NCI-H446 (cell line): ENCODE data around the gene ACE.
A peak's percentile ranks its signal among the peaks of the same experiment; 100 is the strongest.
"Not testable (repeated sequence)": the region's sequence is repeated elsewhere in the genome, so short reads cannot be mapped to it uniquely, and the experiment has no call there.

Experiments
- DNase-seq, 2 experiments: peaks; one replicate each; lab custom pipeline; 2025; lab: John Stamatoyannopoulos, UW

The ACE gene

DNA sequence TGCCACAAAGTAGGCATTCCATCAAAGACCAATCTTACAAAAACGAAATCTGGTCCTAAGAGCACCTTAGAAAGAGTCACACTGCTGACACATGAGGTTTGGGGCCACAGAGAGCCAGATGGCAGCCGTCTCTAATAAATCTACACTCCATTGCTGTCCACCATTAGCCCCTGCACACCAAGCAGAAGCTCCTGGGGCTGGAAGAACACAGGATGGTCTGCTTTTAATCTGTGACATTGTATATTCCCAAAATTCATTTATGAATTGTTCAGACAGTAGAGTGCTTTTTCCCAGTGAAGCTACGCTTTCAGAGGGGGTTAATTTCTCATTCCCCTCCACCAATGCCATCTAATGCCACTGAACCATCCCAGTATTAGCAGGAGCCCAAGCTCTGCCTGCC lies 32.4 kb upstream of the ACE start:
- no peak for DNase-seq

DNA sequence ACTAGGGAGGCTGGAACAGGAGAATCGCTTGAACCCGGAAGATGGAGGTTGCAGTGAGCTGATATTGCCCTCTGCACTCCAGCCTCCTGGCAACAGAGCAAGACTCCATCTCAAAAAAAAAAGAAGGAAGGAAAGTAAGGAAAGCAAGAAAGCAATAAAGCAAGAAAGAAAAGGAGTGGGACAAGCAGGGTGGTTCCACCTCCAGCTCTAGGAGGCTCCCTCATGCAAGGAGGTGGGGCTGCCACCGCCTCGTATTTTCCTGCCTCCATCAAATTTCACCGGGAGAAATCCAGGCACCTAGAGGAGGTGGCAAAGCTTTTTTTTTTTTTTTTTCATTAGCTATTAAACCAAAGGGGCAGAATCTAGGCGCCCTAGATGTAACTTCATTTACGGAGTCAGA lies 31.8 kb upstream of the ACE start:
- DNase-seq, result no peak

DNA sequence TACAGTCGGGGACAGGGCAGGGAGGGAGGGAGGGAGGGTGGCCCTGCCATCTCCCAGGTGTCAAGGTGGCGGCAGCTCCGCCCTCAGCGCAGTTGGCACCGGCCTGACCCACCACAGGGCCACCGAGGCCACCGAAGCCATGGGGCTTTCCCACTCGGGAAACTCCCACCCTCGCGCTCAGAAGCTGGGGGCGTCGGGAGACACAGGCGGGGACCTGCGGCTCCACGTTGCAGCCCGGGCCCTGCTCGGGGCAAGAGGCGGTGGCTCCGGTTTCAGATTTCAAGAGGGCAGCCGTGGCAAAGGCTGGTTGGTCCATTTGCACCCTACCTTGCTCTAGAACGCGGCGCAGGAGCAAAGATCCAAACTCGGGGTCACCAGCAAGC lies 31.3 kb upstream of the ACE start:
- no peak for DNase-seq

DNA sequence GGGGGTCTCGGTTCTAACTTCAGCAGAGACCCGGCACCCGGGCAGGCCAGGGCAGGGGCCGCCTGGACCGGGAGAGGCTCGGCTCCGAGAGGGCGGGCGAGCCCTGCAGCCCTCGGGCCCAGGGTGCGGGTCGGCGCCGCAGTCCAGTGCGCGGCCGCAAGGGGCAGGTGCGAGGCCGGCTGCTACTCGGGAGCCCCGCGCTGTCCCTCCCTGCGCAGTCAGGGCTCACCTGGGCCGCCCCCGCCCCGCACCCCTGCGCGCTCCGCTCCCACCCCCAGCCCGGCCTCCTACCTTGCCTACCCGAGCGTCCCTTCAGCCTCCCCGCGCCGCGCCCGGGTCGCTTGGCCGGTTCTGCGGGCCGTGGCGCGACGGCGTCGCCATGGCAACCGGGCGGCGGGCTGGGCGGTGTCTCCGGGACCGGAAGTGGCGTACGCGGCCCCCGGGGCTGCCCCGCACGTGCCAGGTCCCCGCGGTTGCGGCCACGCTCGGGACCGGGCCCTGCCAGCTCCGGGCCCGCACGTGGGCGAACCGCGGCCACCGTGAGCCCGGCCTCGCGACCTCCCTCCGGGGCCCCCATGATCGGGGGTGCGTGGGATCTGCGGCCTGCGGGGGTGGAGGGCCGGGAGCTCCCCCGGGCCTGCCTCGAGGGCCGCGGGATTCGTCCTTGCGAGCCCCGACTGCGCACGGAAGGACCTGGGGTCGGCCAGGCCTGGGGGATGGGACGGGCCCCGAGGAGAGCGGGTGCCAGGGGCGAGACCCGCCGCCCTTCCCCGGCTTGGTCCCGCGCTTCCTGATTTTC lies 30.7 kb upstream of the ACE start, which contains the start of gene CYB561:
Gene CYB561, minus strand, starts transcription at position 353 of the 799 bp plus-strand sequence. CDS start 8,759 bp downstream, outside the sequence.
- DNase-seq, result peak; percentile 29 to 50

DNA sequence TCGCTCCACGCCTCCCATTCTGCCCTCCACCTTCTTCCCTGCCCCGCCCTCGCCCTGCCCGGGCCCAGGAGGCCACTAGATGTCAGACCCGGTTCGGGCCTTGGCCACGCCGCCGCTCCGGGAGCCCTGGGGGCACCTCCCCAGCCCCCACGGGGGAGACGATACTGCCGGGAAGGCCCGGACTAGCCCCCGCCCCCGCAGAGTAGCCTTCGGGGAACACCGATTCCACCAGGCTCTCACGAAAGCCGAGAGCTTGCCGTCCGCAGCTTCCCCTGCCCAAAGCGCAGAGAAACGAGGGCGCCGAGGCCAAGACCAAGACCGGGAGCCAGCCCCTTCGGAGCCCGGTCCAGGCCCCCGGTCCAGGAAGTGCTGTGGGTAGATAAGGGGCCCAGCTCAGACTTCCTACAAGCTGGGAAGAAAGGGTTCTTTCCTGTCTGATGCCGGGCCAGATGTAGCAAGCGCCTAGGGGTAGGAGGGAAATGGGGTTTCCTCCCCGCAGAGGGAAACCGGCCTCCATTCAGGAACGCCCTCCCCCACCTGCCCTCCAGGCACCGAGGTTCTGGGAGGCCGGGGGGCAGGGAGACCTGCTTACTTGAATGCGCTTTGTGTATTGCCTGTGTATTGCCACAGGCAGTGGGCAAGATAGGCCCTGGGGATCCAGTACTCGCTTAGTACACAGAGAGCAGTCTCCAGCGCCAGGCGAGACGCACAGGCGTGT lies 29.9 kb upstream of the ACE start:
- peak in 1 of 2 experiments; percentile 19 for DNase-seq

DNA sequence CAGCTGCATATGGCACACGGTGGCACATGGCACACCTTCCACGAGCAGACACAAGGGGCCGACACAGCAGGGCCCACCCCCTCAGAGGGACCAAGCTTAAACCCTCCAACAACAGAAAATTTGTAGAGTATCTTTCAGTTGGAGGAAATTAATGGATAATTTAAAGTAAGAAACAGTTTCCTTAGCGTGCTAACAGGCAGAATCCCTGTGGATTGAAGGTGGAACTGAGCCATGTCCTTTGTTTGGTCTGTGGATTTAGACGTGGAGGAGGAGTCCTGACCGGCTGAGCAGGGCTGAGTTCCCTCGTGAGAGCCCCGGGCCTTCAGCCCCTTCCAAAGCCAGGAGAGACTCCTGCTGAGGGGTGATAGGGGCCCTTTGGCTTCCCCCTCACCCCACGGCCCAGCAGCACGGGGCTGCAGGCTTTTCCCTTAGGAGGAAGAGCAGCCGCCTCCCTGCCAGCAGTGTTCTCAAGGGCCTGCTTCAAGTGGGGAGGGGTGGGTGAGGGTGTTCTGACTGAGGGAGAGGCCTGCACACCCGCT lies 29.3 kb upstream of the ACE start:
- no peak for DNase-seq

DNA sequence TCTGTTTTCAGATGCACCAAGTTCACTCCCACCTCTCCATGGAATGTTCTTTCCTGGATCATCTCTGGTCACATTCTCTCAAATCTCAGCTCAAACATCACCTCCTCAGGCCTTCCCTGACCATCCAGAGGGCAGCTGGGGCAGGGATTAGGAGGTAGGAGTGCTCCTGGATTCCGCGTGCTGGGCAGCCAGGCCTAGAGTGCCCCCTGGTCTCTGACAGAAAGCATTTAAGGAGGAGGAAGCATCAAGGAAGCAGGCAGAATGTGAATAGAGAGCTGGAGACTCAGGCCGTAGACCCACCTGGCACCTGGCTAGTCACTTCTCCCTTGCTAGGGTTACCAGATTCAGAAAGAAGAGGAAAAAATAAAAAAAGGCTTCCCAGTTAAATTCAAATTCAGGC lies 28.2 kb upstream of the ACE start:
- no peak for DNase-seq

DNA sequence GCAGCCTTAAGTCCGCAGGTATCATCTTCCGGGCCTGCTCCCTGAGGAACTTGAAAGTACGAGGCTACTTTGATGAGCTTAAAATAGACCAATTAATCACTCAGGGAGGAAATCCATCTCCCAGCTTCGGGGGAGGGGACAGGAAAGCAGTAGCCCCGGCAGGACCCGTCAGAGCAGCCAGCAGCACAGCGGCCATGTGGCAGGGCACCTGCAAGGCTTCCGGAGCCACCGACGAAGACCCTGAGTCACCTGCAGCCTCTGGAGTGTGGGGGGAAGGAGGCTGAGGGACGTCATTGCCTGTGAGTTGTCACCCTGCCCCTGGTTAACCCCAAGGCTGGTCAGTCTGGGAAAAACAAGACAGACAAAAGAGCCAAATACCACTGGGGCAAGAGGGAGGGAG lies 26.3 kb upstream of the ACE start:
- DNase-seq, result no peak

DNA sequence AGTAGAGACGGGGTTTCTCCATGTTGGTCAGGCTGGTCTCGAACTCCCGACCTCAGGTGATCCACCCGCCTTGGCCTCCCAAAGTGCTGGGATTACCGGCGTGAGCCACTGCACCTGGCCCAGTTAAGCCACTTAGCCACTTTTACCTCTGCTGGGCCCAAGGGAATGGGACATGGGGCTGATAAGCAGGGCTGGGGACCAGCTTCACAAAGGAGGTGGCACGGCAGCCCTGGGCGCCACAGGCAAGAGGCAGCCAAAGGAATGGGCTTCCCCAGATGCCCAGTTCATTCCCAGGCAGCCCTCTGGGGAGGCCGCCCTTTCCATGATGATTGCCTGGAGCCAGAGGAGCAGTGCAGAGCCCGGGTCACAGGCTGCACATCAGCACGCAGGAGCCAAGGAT lies 25.7 kb upstream of the ACE start:
- DNase-seq, result no peak

DNA sequence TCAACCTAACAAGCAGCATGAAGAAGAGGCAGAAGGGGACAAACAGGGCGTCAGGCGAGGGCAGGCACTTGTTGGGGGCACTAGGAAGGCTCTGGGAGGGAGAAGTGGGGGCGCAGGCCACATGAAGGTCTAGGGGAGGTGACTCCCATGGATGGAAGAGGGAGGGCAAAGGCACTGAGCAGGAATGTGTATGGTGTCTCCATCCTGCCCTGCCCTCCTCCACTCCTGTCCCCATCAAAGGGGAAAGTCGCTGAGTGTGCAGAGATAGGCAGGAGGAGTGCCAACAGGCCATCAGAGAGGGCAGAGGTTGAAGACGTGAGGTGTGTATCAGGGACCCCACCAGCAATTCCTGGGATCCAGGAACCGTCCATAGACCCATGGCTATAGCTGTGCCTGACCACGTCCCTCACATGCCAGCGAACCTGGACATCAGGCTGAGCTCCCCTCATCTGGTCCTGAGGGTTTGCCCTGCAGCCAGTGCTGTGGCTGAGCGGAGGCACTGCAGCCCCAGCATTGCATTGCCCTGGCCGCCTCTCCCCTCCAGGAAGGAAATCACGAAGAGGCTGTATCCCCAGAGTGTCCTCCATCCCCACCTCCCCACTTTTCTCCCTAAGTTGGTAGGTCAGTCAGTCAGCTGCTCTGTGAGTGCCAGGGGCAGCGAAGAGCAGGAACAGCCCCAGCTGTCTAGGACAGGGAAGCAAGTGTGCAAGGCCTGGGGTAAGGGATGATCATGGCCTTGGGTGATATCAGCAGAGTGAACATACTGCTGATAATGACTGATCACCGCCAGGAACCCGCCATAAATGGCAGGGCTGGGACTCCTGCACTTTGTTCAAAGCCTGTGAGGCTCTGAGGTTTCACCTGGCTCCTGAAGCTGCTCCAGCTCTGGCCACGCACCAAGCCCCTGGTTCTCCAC lies 24.6 kb upstream of the ACE start:
- no peak for DNase-seq

DNA sequence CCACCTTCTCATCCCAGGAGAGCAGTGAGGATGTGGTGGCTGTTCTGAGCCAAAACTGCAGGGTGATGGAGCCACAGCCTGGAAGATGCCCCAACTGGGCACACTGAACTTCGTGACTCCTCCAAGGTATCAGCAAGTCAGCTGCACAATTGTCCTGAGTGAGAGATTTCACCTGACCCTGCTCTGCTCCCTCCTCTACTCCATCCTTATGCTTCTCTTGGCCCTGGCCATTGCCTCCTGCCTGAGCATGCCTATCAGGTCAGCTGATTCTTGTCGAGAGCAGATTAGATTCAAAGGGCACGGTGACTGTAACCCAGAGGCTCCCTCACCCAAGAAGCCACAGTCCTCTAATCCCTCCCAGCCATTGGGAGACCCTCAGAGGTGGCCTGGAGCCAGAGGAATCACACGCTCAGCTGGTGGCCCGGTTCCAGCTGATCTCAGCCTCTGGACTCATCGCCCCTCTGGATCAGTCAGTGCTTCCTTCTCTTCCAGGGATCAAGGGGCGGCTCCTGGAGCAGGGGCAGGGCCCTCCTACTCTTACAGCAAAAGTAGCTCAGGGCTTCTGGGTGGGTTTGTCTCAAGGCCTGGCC lies 23.8 kb upstream of the ACE start:
- no peak for DNase-seq

DNA sequence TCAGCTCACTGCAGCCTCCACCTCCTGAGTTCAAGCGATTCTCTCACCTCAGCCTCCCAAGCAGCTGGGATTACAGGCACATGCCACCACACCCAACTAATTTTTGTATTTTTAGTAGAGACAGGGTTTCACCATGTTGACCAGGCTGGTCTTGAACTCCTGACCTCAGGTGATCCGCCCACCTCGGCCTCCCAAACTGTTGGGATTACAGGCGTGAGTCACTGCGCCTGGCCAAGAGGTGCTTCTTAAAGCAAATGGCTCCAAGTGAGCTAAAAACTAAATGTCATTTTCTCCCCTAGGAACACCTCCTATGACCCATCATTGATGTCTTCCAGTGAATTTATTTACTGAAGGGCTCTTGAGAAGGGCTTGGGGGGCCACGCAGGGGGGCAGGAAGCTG lies 22.5 kb upstream of the ACE start:
- DNase-seq, result not testable (repeated sequence)

DNA sequence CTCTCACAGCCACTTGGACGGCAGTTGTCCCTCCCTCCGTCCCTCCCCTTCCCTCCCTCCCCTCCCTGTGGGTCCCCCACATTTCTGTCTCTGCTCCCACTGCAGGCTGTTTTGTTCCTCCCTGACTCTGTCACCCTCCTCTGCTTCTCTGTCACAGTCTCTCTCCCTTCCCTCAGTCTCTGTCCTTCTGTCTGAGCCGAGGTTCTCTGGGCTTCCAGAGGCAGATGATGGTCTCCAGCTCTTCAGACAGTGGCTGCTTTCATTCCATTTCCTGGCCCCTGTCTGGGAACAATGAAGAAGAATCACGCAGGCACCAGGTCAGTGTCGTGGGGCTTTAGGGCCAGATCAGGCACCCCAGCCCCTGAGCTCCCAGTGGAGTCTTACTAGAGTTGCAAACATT lies 21.9 kb upstream of the ACE start:
- DNase-seq, result no peak

DNA sequence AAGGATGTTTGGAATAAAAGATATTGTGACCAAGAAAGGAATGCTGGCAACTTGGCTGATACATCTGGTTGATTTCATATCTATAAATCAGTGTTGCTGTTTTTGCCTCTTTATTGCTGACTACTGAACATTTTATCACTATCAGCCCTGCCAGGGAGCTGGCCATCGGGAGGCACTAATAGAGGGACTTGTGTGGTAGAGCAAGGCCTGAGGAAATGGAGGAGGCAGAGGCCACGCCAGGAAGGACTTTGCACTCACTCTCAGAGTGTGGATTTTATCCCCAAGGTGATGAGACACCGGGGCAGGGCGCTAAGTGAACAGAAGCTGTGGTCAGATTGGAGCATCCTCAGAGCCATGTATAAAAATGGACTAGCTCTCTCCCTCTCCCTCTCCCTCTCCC lies 21.4 kb upstream of the ACE start:
- no peak for DNase-seq

DNA sequence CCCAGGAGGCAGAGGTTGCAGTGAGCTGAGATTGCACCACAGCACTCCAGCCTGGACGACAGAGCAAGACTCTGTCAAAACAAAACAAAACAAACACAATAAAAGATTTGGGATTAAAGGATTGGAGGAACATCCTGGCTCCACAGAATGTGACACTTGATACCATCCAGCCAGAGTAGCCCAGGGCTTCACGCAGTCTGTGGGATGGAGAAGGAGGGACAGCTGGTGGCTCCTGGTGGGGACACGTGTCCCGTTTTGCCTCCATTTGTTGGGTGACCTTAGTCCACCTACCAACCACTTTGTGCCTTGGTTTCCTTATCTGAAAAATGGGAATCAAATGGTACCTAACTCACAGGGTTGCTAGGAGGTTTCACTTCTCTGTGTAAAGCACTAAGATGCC lies 18.4 kb upstream of the ACE start:
- no peak for DNase-seq

DNA sequence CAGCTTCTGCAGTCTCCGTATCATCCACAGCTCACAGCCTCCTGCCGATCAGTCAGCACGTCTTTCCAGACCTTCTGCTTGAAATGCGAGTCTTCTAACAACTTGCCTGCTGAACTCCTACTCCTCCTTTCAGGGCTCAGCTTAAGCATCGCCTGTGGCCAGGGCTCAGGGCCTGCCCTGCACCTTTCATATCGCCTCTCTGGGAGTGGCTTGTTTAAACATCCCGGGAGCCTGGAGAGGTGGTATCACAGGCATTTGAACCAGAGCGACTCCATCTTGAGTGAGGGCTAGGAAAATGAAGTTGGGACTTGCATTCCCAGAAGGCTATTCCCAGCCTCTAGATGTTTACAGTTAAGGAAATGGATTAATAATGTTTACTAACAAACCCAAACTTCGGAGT lies 16.8 kb upstream of the ACE start:
- no peak for DNase-seq

DNA sequence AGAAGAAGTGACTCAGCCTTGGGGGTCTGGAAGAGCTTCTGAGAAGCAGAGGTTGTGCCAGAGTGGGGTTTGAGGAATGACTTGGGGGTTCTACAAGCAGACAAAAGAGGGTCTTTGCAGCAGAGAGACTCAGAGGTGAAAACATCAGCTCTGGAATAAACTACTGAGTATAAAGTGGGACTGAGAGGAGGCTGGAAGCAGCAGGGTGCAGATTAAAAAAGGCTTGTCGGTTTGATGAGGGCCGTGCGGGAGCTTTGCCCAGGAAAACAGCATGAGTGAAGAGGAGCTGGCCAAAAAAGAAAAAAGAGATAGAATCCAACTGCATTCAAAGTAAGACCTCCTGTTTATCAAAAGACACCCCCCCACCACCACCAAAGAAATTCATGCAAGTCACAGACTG lies 13.1 kb upstream of the ACE start:
- DNase-seq, result peak in 1 of 2 experiments; percentile 23

DNA sequence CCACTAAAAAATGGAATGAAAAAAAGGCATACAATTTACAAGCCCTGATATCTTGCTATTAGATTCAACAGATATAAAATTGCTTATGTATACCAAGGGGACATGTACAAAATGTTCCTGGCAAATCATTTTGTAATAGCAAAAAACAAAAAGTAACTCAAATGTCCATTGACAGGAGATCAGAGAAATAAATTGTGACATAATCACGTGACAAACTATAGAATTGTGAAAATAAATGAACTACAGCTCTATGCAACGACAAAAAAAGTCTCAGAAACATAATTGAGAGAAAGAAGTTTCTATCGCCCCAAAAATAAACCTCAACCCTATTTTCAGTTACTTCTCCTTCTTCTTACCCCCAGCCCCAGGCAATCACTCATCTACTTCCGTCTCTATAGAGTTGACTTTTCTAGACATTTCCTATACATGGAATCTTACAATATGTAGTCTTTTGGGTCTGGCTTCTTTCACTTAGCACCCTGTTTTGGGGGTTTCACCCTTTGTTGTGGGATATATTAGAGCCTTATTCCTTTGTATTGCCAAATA lies 12.1 kb upstream of the ACE start:
- DNase-seq, result no peak

DNA sequence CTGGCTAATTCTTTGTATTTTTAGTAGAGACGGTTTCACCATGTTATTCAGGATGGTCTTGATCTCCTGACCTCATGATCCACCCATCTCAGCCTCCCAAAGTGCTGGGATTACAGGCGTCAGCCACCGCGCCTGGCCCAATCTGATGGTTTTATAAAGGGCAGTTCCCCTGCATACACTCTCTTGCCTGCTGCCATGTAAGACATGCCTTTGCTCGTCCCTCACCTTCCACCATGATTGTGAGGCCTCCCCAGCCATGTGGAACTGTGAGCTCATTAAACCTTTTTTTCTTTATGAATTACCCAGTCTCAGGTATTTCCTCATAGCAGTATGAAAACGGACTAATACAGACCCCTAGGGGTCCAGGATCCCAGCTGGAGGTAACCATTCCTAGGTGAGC lies 8.8 kb upstream of the ACE start:
- DNase-seq, result not testable (repeated sequence)

DNA sequence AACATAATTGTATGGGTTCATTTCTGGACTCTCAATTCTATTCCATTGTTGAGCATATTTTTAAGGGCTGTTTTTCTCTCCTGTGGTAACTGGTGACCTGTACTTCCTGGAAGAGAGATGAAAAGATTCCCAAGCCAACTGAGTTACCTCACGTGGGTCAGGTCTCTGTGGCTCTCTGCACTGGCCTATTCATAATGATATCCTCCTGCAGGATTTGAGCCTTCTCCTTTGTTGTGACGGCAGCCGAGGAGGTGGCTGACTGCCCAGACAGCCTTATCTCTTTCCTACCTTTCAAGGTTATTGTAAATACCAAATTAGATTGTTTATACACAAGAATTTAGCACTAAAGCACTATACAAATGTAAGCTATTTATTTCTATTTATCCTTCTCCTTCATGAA lies 2.7 kb upstream of the ACE start:
- DNase-seq, result no peak
